T-helper 2 cell (primary cell): Measurements from ENCODE around the gene DACH1.

Experiments
- DNase-seq, 5 experiments: peaks; one replicate each; pipeline versions ENCODE4 v3.0.0 to v3.0.0-alpha.2; 2012 to 2022

DACH1 gene

DNA sequence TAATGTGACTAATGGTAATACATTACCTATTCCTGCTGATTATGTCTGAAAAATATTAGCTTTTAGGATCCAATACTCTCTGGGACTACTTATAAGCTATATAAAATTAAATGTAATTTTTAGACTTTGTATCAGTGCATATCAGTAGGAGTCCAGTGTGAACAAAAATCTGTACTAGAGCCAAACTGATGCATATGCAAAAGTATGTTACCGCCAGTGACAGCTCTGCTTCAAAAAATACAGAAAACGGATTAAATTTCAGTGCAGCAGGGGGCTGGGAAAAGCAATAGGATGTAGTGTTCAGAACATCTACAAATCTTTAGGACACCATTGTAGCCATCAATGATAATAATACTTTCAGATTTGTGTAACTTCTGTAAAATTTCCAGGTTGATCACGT lies 385.5 kb downstream of the DACH1 start:
- no peak for DNase-seq

DNA sequence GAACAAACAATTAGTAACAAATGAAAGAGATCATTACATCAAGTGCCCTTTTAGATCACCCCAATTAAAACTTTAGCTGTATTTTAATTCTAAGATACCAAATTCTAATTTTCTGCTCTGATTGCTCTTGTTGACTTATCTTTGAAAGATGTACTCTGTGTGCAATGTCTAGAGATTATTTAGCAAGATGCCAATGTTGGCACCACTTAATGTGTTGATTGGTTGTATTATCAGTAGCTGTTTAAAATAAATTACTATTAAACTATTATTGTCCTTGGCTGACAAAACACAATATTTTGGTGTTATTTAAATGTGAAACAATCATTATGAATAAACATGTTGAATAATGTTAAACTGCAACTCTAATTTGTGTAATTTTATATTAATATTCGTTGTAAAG lies 386.0 kb downstream of the DACH1 start:
- DNase-seq: no peak

DNA sequence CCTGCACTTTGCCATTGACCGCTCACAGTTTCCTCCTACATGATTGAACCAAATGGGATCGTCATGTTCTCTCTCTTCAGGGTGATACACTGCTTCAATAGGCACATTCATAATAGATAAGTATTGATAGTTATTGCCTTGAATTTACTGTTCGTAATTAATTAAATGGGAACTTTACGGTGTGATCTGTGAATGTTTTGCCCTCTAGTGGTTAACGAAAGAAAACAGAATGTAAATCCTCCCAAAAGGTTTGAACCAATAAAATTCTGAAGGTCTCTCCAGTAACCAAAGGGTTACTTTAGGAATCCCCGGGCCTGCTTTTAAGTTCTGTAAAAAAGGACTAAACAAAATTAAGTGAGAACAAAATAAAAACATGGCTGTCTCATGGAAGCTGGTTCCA lies 389.3 kb downstream of the DACH1 start:
- no peak for DNase-seq

DNA sequence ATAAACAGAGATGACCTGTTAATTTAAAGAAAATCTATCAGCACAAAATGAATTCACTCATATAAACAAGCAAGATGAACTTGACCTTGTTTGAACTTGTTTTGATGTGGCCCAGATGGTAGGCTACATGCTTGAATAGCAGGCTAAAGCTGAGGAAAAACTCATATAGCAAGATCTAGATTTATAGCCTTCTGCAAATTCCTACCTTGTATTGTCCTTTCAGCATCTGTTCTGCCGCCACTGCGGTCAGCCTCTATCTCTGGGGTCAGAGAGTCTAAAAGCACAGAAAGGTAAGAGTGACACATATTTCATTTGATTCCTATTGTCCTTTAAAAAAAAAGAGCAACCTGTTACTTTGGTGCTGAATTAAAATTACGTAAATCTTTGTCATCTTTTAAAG lies 392.1 kb downstream of the DACH1 start:
- no peak for DNase-seq

DNA sequence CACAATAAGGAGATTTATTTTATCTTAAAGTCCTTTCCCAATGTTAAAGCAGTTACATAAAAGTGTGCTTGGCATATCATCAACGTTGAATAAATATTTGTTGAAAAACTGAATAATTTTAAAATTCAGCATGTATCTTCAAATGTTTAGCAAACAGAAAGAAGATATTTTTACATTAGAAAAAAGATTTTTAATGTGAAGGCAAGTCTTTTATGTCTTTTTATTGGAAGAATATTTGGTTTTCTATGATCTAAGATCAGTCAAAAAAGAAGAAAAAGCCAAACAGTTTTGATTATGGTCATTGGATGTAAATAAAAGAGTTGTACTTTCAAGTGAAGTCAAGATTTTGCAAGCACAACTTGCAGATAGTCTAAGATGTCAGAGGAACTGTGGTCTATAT lies 397.4 kb downstream of the DACH1 start:
- no peak for DNase-seq

DNA sequence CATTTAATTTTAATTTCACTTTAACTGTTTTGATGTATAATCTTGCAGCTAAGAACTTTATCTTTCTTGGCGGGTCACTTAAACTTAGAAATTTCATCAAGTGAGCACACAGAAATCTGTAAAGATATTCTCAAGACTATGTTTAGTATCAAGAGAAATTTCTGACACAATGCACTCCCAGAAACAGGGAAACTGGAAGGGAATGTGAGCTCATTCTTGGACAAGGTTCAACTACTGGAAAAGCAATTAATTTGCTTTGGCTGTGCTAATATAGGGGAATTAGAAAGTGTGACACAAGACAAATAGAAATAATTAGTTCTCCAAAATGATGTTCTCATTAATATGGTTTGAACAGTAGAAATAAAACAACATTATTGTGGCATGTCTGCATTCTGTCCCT lies 402.3 kb downstream of the DACH1 start:
- DNase-seq: no peak

DNA sequence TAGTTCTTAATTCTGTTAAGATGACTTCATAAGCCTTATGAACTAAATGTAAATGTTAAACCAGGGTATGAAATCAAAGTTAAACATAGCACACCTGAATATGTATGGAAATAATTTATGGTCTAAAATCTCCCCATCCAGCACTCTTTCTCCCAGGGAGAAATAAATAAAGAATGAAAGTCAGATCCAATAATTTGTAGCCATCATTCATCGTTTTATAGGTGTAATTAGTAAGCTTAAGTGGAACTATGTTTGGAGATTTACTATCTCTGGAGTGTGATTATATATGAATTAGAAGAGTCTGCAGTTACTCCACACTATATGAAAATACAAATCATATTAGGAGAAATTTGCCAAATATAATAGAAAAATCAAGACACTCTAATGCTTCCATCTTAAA lies 405.1 kb downstream of the DACH1 start:
- no peak for DNase-seq

DNA sequence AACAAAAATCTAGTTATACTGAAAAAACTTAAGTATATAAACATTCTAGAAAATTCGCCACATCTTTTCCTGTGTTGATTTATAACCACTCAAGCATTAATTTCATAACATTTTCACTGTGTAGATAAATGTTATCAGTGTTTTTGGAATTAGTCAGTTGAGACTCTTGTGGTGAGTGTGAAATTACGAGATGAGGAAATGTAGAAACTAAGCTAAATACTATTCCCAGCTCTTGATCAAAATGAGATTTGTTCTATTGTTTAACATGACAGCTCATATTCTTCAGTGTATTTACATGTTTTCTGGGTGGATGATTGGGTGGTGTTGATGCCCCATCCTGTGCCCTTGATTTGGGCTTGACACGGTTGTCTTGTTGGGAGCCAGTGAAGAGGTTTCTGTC lies 406.8 kb downstream of the DACH1 start:
- peak in 1 of 5 experiments; percentile 35 for DNase-seq

DNA sequence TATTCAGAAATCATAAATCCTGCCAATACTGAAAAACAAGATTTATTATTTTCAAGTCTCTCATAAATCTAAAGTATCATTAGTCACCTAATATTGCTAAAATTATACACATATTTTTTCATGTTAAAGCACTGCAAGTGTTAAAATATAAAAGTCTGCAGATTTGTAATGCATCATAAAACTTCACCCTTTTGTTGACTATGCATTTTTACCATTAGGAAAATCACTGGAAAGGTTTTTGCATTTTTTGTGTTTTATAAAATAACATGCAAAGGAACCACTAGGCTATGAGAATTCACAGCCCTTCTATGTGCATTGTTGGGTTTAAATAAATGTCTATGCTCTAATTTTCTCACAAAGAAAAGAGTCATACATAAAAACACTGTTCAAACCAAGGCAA lies 407.3 kb downstream of the DACH1 start:
- DNase-seq: no peak

DNA sequence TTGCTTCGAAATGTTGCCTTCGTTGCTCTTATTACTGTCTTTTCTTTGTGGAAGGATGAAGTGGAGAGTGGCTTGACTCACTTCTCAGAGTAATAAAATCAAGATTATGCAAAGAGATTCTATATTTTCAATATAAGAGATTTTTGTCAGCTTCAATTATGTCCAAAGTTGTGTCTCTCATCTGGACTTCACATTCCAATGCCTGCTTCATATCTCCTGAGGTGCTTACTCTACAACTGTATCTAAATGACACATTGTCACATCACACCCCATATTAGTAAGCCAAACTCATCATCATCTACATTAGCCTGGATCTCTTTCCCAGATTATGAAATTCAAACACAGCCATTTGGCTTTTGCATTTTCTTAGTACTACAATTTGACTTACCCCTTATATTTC lies 409.4 kb downstream of the DACH1 start:
- no peak for DNase-seq

DNA sequence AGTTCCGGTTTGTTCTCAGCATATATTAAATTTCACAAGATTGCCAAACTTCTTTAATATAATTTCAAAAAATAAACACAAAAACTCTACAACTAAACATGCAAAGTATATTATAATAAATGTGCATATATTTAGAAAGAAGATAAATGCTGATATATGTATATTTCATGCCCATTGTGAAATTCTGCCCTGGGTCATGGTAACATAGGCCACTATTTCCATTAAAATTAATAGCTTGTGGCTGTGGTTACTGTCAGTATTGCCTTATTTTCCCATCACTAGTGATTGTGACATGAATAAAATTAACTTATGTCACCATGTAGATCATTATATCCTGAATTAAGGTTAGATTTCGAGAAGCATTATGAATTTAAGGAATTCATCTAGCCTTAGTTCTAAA lies 410.9 kb downstream of the DACH1 start:
- DNase-seq: no peak

DNA sequence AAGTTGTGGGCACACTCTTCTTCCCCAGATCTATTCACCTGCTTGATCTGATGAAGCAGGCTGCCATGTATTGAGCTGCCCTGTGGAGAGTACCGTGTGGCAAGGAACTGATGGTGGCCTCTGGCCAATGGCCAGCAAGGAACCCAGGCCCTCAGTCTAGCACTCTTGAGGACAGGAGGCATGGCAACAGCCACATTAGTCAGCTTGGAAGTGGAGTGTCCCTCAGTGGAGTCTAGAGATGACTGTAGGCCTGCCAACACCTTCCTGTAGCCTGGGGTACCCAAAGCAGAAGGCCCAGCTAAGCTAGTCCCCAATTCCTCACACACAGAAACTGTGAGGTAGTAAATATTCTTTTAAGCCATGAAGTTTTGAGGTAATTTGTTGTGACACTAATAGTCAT lies 412.5 kb downstream of the DACH1 start:
- no peak for DNase-seq

DNA sequence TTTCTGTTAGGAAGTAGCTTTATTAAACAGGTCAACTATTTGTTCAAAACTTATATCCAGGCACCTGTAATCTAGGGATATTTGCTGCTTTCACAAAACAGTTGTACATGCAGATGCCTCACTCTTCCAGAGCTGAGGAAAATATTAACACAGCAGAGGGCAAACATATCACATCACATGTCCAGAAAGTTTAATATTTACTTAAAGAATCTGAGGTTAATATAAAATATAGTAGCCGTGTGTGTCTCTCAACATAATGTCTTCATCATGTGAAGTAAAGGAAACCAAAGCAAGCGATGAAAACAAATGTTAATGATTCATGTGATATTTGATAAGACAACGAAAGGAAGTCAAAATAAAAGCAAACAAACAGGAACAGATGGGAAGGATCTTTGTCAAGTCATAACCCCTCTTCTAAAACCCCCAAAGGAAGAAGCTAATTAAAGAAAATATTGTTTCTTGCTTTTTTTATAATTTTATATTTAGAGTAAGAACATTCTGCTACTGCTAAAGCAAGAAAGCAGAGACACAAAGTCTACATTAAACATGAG lies 418.8 kb downstream of the DACH1 start:
- DNase-seq: no peak

DNA sequence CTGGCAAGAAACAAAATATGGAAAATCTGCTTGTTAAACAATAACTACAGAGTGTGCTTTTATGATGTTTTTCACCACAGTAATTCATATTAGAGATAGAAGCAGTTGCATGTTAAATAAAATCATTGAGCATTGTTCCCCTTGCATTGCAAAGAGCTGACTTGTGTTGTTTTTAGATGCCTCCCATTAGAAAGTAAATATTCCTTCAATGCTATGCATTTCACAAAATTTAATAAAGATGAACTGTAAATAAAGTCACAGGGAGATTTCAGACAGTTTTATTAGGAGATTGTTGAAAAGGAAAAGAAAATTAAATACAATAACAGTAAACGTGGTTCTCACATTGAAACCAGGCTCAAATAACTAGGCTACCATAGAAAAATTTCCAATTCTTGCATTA lies 429.3 kb downstream of the DACH1 start:
- DNase-seq: no peak

DNA sequence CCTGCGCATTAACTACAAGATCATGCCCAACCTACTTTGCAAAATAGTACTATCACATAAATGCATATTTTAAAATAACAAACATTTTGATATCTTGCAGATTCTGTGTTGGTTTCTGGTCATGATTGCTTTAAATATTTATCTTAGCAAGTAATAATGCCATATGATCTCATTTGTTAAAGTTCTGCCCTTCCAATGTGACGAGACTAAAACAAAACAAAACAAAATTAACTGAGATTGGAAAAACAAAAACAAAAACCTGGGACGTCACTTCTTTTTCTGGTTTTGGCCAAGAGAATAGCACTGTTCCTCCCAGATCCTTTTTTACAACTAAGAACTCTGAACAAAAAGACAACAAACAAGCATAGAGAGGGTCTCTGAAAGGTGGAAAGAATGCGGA lies 436.3 kb downstream of the DACH1 start:
- DNase-seq: no peak

DNA sequence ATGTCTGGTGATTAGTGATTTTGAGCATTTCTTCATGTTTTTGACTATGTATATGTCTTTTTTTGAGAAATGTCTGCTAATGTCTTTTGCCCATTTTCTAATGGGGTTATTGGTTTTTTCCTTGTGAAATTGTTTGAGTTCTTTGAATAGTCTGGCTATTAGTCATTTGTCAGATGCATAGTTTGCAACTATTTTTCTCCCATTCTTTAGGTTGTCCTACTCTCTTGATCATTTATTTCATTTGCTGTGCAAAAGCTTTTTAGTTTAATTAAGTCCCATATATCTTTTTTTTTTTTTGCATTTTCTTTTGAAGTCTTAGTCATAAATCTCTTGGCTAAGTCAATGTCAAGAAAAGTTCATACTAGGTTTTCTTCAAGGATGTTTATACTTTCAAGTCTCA lies 449.8 kb downstream of the DACH1 start:
- no peak for DNase-seq

DNA sequence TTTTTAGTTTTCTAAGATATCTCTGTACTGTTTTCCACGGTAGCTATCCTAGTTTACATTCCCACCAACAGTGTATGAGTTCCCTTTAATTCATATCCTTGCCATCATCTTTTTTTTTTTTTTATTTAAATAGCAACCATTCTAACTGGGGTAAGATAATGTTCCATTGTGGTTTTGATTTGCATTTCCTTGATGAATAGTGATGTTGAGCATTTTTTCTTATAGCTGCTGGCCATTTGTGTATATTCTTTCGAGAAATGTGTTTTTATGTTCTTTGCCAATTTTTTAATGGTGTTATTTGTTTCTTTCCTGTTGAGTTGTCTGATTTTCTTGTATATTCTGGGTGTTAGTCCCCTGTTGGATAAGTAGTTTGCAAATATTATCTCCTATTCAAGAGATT lies 454.8 kb downstream of the DACH1 start:
- no peak for DNase-seq

DNA sequence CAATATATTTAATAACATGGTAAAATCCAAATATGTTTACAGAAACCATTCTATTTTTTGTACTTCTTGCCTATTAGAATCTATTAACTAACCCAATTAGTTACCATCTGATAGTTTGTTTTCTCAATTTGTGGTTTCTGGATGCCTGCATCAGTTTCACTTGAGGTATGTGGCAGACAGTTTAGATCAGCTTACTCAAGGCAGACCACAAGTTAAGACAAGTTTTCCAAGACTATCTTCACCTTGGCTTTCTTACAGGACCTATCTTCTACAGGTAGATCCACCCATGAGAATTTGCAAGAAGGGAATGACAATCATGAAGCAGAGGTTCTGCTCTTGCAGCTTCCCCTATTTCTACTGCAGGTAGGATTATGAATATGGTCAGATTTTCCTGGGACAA lies 458.6 kb downstream of the DACH1 start:
- no peak for DNase-seq

DNA sequence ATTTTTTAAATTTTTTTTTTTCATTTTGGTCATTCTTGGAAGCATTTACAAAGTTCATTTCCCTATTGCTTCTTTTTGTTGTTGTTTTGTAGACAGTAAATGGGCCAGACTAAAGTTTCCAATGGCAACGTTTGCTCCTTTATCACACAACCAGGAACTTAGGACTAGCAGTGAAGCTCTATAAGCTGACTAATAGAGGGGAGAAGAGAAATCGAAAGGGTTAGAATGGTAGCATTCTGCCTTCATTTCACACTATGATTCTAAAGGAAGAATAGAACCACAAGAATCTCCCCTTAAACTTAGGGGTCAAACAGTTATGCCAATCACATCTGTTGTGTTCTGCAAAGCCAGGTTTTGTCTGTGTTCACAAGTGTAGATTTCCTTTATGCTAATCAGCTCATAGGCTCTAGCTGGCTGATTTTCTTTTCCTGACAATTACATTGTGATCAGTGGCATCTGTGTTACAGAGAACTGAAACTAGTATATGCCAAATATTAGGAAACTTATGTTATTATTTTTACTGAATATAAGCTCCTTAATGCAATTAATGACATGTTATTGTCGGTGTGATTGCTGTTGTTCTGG lies 467.3 kb downstream of the DACH1 start:
- no peak for DNase-seq

DNA sequence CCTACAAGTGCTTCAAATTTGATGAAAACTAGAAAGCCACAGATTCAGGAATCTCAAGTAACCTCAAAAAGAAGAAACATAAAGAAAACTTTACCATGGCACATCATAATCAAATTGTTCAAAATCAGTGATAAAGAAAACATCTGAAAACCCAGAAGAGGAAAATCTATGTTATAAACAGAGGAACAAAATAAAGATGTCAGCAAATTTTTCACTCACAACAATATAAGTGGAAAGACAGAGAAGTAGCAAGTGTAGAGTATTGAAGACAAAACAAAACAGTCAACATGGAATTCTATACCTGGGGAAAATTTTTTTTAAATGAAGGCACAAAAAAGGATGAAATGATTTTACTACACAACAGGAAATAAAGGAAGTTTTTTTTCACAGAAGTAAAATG lies 470.9 kb downstream of the DACH1 start:
- no peak for DNase-seq

DNA sequence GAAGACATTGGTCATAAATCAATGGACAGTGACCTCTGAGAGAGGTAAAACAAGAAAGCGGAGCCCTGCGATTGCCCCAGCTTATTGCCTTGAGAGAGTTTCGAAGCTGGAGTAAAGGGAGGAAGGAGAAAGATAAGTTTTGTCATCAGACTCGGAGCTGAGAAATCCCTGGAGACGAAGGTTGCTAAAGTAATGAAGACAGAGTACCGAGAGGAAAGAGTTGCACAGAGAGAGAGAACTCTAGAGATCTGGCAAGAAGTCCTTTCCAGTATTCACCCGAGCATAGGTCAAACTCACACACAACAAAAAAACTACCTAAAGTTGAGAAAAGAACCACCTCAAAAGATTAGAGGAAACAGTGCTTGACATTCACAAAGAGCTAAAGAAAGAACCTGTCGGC lies 472.0 kb downstream of the DACH1 start:
- DNase-seq: no peak

DNA sequence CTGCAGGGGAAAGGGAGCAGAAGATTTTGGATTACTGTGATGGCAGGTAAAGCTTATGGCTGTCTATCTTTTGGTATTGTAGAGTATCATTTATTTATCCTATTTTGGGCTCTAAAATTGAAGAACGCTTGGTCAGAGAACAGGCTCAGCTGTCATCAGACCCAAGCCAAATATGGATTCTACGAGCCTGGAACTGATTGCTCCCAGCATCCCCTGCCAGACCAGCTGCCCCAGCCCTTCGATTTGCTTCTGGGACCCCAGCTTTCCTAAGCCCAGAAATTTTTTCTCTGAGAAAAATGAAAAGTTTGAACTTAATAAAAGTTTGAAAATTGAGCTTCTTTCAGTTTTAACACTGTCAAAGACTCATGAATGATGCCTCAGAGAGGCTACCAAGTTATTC lies 472.8 kb downstream of the DACH1 start:
- no peak for DNase-seq
